Right lung (tissue), 5 donors: ENCODE measurements around the gene FAT1. TPM values are rescaled to one million over a fixed set of nuclear protein-coding genes. Genes with fewer than 3 reads are reported as not detected.

Experiments used
- polyA plus RNA-seq, 5 donors: library from polyadenylated mRNA; unstranded; fragments of 120-200 nt; gene quantifications; one replicate each; pipeline versions ENCODE4 v1.2.1 to v1.2.3, GENCODE V29; 2013; ENCODE audit warnings: inconsistent platforms in 1 of 5, low replicate concordance in 1 of 5; ENCODE audit not compliant: insufficient read length in 5 of 5, insufficient read depth in 1 of 5

The FAT1 gene
- polyA plus RNA-seq, 5 donors, result 185 to 273 (median 227) TPM

Other genes with a start within 250 kb of the FAT1 start
- gene MTNR1A, start 168.3 kb downstream of the FAT1 start, polyA plus RNA-seq, result under 1 TPM in 2 of 5 donors, not detected in 3; 0.09 to 0.10 TPM